ENCODE measurements around the gene SEC61A1.
A peak's percentile ranks its signal among the peaks of the same experiment; 100 is the strongest.

Gene SEC61A1

GRCh38 chr3:128036119-128036518, 16.1 kb upstream of the SEC61A1 start:
- Histone ChIP-seq H3K4me3 (replicated peaks; ENCODE audit: low read depth, low read length) (no peak overlapping the region), H3K27me3 (replicated peaks; ENCODE audit: control insufficient read depth, insufficient read depth, low read length) (no peaks in the 10 kb centered on the region), H3K36me3 (ENCODE audit: control insufficient read depth, insufficient read depth, low read length) (no peaks in the 10 kb centered on the region)
- TF ChIP-seq CTCF (IDR thresholded peaks at IDR 0.05; ENCODE audit: insufficient read depth, low read length, poor library complexity, severe bottlenecking): no peak
- no peak for DNase-seq (ENCODE audit: extremely low read depth, insufficient read length)

- no peak for TF ChIP-seq CTCF (IDR thresholded peaks at IDR 0.05; ENCODE audit: insufficient read depth, low read length, poor library complexity, severe bottlenecking)
- Histone ChIP-seq H3K27me3 (replicated peaks; ENCODE audit: control insufficient read depth, insufficient read depth, low read length) (no peaks in the 10 kb centered on the region; the same call in 1 of the 2 replicates), H3K36me3 (ENCODE audit: control insufficient read depth, insufficient read depth, low read length) (no peaks in the 10 kb centered on the region), H3K4me3 (replicated peaks; ENCODE audit: low read depth, low read length) (no peak overlapping the region)
- DNase-seq (ENCODE audit: extremely low read depth, insufficient read length): no peak
These were observed 12.2 kb upstream of the SEC61A1 start for GRCh38 chr3:128040041-128040440.

GRCh38 chr3:128040660-128041059, 11.6 kb upstream of the SEC61A1 start:
- Histone ChIP-seq H3K36me3 (ENCODE audit: control insufficient read depth, insufficient read depth, low read length) (no peaks in the 10 kb centered on the region), H3K27me3 (replicated peaks; ENCODE audit: control insufficient read depth, insufficient read depth, low read length) (no peaks in the 10 kb centered on the region; the same call in 1 of the 2 replicates), H3K4me3 (replicated peaks; ENCODE audit: low read depth, low read length) (no peak overlapping the region)
- DNase-seq (ENCODE audit: extremely low read depth, insufficient read length): no peak
- TF ChIP-seq CTCF (IDR thresholded peaks at IDR 0.05; ENCODE audit: insufficient read depth, low read length, poor library complexity, severe bottlenecking): no peak

GRCh38 chr3:128041344-128041743, 10.9 kb upstream of the SEC61A1 start:
- no peak for TF ChIP-seq CTCF (IDR thresholded peaks at IDR 0.05; ENCODE audit: insufficient read depth, low read length, poor library complexity, severe bottlenecking)
- DNase-seq (ENCODE audit: extremely low read depth, insufficient read length): no peak
- Histone ChIP-seq H3K36me3 (ENCODE audit: control insufficient read depth, insufficient read depth, low read length) (no peaks in the 10 kb centered on the region), H3K27me3 (replicated peaks; ENCODE audit: control insufficient read depth, insufficient read depth, low read length) (no peaks in the 10 kb centered on the region; the same call in 1 of the 2 replicates), H3K4me3 (replicated peaks; ENCODE audit: low read depth, low read length) (no peak overlapping the region)

- Histone ChIP-seq H3K36me3 (ENCODE audit: control insufficient read depth, insufficient read depth, low read length) (peaks cover 8% of the 10 kb centered on the region), H3K27me3 (replicated peaks; ENCODE audit: control insufficient read depth, insufficient read depth, low read length) (no peaks in the 10 kb centered on the region), H3K4me3 (replicated peaks; ENCODE audit: low read depth, low read length) (no peak overlapping the region)
- DNase-seq (ENCODE audit: extremely low read depth, insufficient read length): no peak
- no peak for TF ChIP-seq CTCF (IDR thresholded peaks at IDR 0.05; ENCODE audit: insufficient read depth, low read length, poor library complexity, severe bottlenecking)
These were observed 1.6 kb upstream of the SEC61A1 start for GRCh38 chr3:128050597-128050996.

- Histone ChIP-seq H3K27me3 (replicated peaks; ENCODE audit: control insufficient read depth, insufficient read depth, low read length) (no peaks in the 10 kb centered on the region), H3K36me3 (ENCODE audit: control insufficient read depth, insufficient read depth, low read length) (peaks cover 10% of the 10 kb centered on the region), H3K4me3 (replicated peaks; ENCODE audit: low read depth, low read length) (peak overlapping the region; percentile 88)
- DNase-seq (ENCODE audit: extremely low read depth, insufficient read length): no peak
- TF ChIP-seq CTCF (IDR thresholded peaks at IDR 0.05; ENCODE audit: insufficient read depth, low read length, poor library complexity, severe bottlenecking): no peak
These were observed 789 bp upstream of the SEC61A1 start for GRCh38 chr3:128051459-128051836.
